B cell (primary cell): Measurements from ENCODE around the gene ZMAT2. TPM values are rescaled to one million over a fixed set of nuclear protein-coding genes. Genes with fewer than 3 reads are reported as not detected.

Experiments used
- ATAC-seq: fragments of 200-7000 bp; cut with Tn5 transposase; one replicate; pipeline ENCODE4 v1.10.0; 2021; ENCODE audit warnings: low read depth, mild to moderate bottlenecking, moderate number of reproducible peaks, moderate library complexity
- CTCF ChIA-PET: fragments of 350-600 bp; sonication (Branson Sonifier 250); formaldehyde crosslinking; loops from one replicate; lab custom pipeline; 2021; ENCODE audit warnings: antibody characterized with exemption, inconsistent platforms; lab: Charles Lee
- POLR2A ChIA-PET: fragments of 350-600 bp; sonication (Branson Sonifier 250); formaldehyde crosslinking; loops from one replicate; lab custom pipeline; 2021; ENCODE audit warnings: antibody characterized with exemption; lab: Charles Lee
- DNase-seq: peaks from one replicate; pipeline ENCODE4 v3.0.0; 2013
- H2AFZ ChIP-seq: 2 replicates; pipeline ENCODE4 v1.6.1; 2012; ENCODE audit warnings: mild to moderate bottlenecking, low read depth, low read length; ENCODE audit not compliant: insufficient read depth, poor library complexity, severe bottlenecking
- H3K27ac ChIP-seq, 2 donors: 1 replicate in 1 of 2; 2 replicates in 1 of 2; pipeline ENCODE4 v1.5.1; 2012 to 2013; ENCODE audit warnings: low read length in 2 of 2, mild to moderate bottlenecking in 2 of 2, moderate library complexity in 1 of 2
- H3K27me3 ChIP-seq, 4 experiments: fragments of 200-600 bp in 1 of 4; sonication (generic) in 1 of 4; replicated peaks in 1 of 4; 1 replicate in 2 of 4; 2 replicates in 2 of 4; pipeline versions ENCODE4 v1.6.1 to v1.7.0; 2013 to 2016; ENCODE audit warnings: low read length in 3 of 4, mild to moderate bottlenecking in 2 of 4, mixed read lengths in 1 of 4, moderate library complexity in 1 of 4; ENCODE audit not compliant: insufficient read depth in 4 of 4, control insufficient read depth in 3 of 4; ENCODE audit errors: control extremely low read depth in 1 of 4
- H3K36me3 ChIP-seq, 2 experiments: replicated peaks in 1 of 2; 1 replicate in 1 of 2; 2 replicates in 1 of 2; pipeline versions ENCODE4 v1.6.1 to v1.7.1; 2013; ENCODE audit warnings: low read length in 1 of 2; ENCODE audit not compliant: insufficient read depth in 2 of 2, control insufficient read depth in 1 of 2; ENCODE audit errors: control extremely low read depth in 1 of 2, extremely low read depth in 1 of 2
- H3K4me1 ChIP-seq, 2 donors: fragments of 200-600 bp in 1 of 2; sonication (generic) in 1 of 2; 1 replicate in 1 of 2; 2 replicates in 1 of 2; pipeline versions ENCODE4 v1.5.1 to v1.6.1; 2013 to 2017; ENCODE audit warnings: low read length in 2 of 2; ENCODE audit not compliant: control insufficient read depth in 2 of 2, insufficient read depth in 2 of 2
- H3K4me2 ChIP-seq: replicated peaks from 2 replicates; pipeline ENCODE3; 2012; ENCODE audit warnings: mild to moderate bottlenecking, low read depth, low read length; ENCODE audit not compliant: poor library complexity, severe bottlenecking
- H3K4me3 ChIP-seq, 5 experiments: fragments of 200-600 bp in 1 of 5; sonication (generic) in 1 of 5; 1 replicate in 3 of 5; 2 replicates in 2 of 5; pipeline versions ENCODE4 v1.5.1 to v1.7.0; 2011 to 2016; ENCODE audit warnings: low read length in 4 of 5, mild to moderate bottlenecking in 4 of 5, low read depth in 2 of 5, control low read depth in 1 of 5, moderate library complexity in 1 of 5; ENCODE audit not compliant: insufficient read depth in 1 of 5; ENCODE audit errors: control extremely low read depth in 1 of 5, extremely low read depth in 1 of 5
- H3K79me2 ChIP-seq: fragments of 200-600 bp; sonication (generic); one replicate; pipeline ENCODE4 v1.6.0; 2016; ENCODE audit warnings: low read length; ENCODE audit not compliant: control insufficient read depth, insufficient read depth
- H3K9ac ChIP-seq: fragments of 200-600 bp; sonication (generic); 2 replicates; pipeline ENCODE4 v1.6.1; 2017; ENCODE audit warnings: mild to moderate bottlenecking, low read length, moderate library complexity
- H3K9me3 ChIP-seq, 3 donors: one replicate each; pipeline versions ENCODE4 v1.6.1 to v1.7.1; 2013; ENCODE audit warnings: low read length in 2 of 3; ENCODE audit not compliant: control insufficient read depth in 2 of 3, insufficient read depth in 1 of 3; ENCODE audit errors: control extremely low read depth in 1 of 3
- H4K20me1 ChIP-seq: 2 replicates; pipeline ENCODE4 v1.6.0; 2012; ENCODE audit warnings: mild to moderate bottlenecking, low read length; ENCODE audit not compliant: insufficient read depth, control insufficient read depth, poor library complexity, severe bottlenecking
- H3K27ac Mint-ChIP-seq: one replicate; pipeline ENCODE4 v1.8.0; 2021; ENCODE audit warnings: mixed read lengths
- H3K27me3 Mint-ChIP-seq: one replicate; pipeline ENCODE4 v1.8.0; 2021; ENCODE audit warnings: mixed read lengths
- H3K4me1 Mint-ChIP-seq: one replicate; pipeline ENCODE4 v1.8.0; 2021; ENCODE audit warnings: mixed read lengths
- H3K4me3 Mint-ChIP-seq: one replicate; pipeline ENCODE4 v1.8.0; 2021; ENCODE audit warnings: mixed read lengths
- H3K9me3 Mint-ChIP-seq: one replicate; pipeline ENCODE4 v1.8.0; 2022; ENCODE audit warnings: mixed read lengths; ENCODE audit not compliant: insufficient read depth
- CTCF ChIP-seq: fragments of 200-600 bp; IDR thresholded peaks from one replicate; pipeline ENCODE4 v1.8.0; 2022; ENCODE audit warnings: antibody characterized with exemption, mild to moderate bottlenecking
- EZH2 ChIP-seq: IDR thresholded peaks from 2 replicates; pipeline ENCODE4 v1.6.1; 2012; ENCODE audit warnings: borderline replicate concordance, low read depth, mild to moderate bottlenecking, moderate library complexity, low read length; ENCODE audit not compliant: insufficient read depth, poor library complexity, severe bottlenecking
- WGBS: methylation state at CpG from one replicate; pipeline ENCODE4 v1.1.5; 2013; ENCODE audit warnings: missing lambda C conversion rate; ENCODE audit not compliant: insufficient coverage; 5-methylcytosine and 5-hydroxymethylcytosine counted together
- intact Hi-C: fragments of 100-400 bp; cut with micrococcal nuclease; formaldehyde crosslinking; loops from one replicate; pipeline ENCODE4 v1.10.0; 2022
- polyA plus RNA-seq: library from polyadenylated mRNA; depleted of rRNA; stranded (reverse); fragments of >200 nt; gene quantifications from 2 replicates; pipeline ENCODE4 v1.2.3, GENCODE V29; 2012
- total RNA-seq, 2 donors: library from RNA; stranded (reverse); fragments of 120-200 nt in 1 of 2; gene quantifications; 1 replicate in 1 of 2; 2 replicates in 1 of 2; pipeline versions ENCODE4 v1.2.3 to v1.2.4, GENCODE V29; 2013 to 2022

ZMAT2 gene
- total and polyA plus RNA-seq, 2 donors (not counting 1 experiment from before 2014, with no cell fraction given) = 11.2 to 55.8 TPM

- ATAC-seq (no peak), DNase-seq (no peak)
- no peaks in the 10 kb centered on the region for H3K27me3 Mint-ChIP-seq
- intact Hi-C loops = loop anchor here (1.0 to 2.0 kb wide), 7 partner anchors 17 to 263 kb away; partner anchors contain the start of genes ANKHD1, APBB3, HARS1 and HARS2
- H3K36me3 ChIP-seq = peaks cover 0 to 56% of the 10 kb centered on the region in 2 experiments
- WGBS = 31% methylated on average over 18 of the region's 18 CpGs
- H3K4me3 ChIP-seq = peak overlapping the region; percentile 56 to 99 (median 98)
- peak overlapping the region; percentile 92 for H3K9ac ChIP-seq
- H3K9me3 ChIP-seq = no peaks in the 10 kb centered on the region
- peak overlapping the region; percentile 99 for H3K4me3 Mint-ChIP-seq
- peaks cover 9% of the 10 kb centered on the region for H4K20me1 ChIP-seq
- no peaks in the 10 kb centered on the region for H3K27me3 ChIP-seq
- ChIA-PET POLR2A (interaction anchor here (0.8 to 2.2 kb wide), 3 partner anchors 9 to 17 kb away, joined by 3 to 19 read pairs (median 4); partner anchors contain the start of genes DND1, IK and NDUFA2), CTCF (interaction anchor here (0.8 to 1.2 kb wide), 3 partner anchors 16 to 542 kb away, joined by 3 to 5 read pairs (median 3); partner anchors contain the start of genes EIF4EBP3, IK and NDUFA2)
- peak overlapping the region; percentile 98 for H3K27ac Mint-ChIP-seq
- peak overlapping the region; percentile 89 for H3K4me2 ChIP-seq
- peaks cover 36% of the 10 kb centered on the region for H3K79me2 ChIP-seq
- H3K27ac ChIP-seq = peak overlapping the region; percentile 74 to 88
- peaks cover 14 to 17% of the 10 kb centered on the region in 2 donors for H3K4me1 ChIP-seq
- H3K4me1 Mint-ChIP-seq = peaks cover 30% of the 10 kb centered on the region
- peak overlapping the region; percentile 97 for H2AFZ ChIP-seq
- no peak for TF ChIP-seq EZH2
- no peak for TF ChIP-seq CTCF
- no peaks in the 10 kb centered on the region for H3K9me3 Mint-ChIP-seq
These were observed 36.3 kb upstream of the ZMAT2 start for GRCh38 chr5:140664030-140664358.

DNA sequence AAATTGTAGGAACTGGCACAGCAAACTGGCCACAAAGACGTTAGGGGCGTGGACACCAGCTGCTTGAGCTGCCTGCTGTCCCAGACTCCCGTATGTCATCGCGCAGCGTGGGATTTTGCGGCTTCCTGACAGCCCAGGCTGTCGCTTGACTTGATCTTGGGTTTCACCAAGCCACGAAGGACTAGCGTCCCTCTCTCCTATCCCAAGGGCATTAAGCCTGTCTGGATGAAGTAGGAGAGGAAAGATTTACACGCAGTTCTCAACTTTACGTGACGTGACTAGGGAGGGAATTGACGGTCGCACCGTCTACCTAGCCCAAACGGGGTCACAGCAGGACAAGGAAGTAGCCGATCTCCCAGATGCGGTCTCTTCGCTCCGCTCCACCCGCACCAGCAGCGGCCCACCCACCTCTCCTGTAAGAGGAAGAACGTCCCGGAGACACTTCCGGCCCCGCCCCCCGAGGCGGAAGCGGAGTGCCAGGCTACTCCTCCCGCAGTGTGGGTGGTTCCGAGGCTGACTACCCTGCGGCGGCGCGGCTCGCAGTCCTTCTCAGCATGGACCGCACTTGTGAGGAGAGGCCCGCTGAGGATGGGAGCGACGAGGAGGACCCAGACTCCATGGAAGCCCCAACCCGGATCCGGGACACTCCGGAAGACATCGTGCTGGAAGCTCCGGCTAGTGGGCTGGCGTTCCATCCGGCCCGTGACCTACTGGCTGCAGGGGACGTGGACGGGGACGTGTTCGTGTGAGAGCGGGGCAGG is 35.7 kb upstream of the ZMAT2 start, which contains the start of gene WDR55:
Gene WDR55, plus strand, starts transcription at position 546 of the 761 bp plus-strand sequence. Its CDS starts 9 bp downstream, at position 555.
- H3K27ac Mint-ChIP-seq = peak within 1 kb of the TSS; percentile 98
- Histone ChIP-seq H4K20me1 (peaks cover 9% of the 10 kb centered on the region), H3K4me2 (peak within 1 kb of the TSS; percentile 89), H3K4me3 (peak within 1 kb of the TSS; percentile 56 to 99 (median 98)), H3K79me2 (peaks cover 41% of the 10 kb centered on the region), H3K9ac (peak within 1 kb of the TSS; percentile 92), H2AFZ (peak within 1 kb of the TSS; percentile 97), H3K27ac (peak within 1 kb of the TSS; percentile 74 to 88), H3K4me1 (peaks cover 14 to 17% of the 10 kb centered on the region in 2 donors), H3K9me3 (no peaks in the 10 kb centered on the region), H3K27me3 (no peaks in the 10 kb centered on the region), H3K36me3 (peaks cover 0 to 56% of the 10 kb centered on the region in 2 experiments)
- intact Hi-C loops = loop anchor here (1.0 to 2.0 kb wide), 7 partner anchors 17 to 263 kb away; partner anchors contain the start of genes ANKHD1, APBB3, HARS1 and HARS2
- ChIA-PET CTCF (interaction anchor here (0.9 to 1.2 kb wide), 2 partner anchors 17 to 117 kb away, joined by 3 to 5 read pairs; partner anchors contain the start of genes EIF4EBP3, IK and NDUFA2), POLR2A (interaction anchor here (1.0 to 2.2 kb wide), 3 partner anchors 9 to 32 kb away, joined by 3 to 19 read pairs (median 4); partner anchors contain the start of genes CD14, DND1, IK and NDUFA2)
- ATAC-seq (peak; percentile 97), DNase-seq (peak; percentile 94)
- H3K27me3 Mint-ChIP-seq = no peaks in the 10 kb centered on the region
- TF ChIP-seq EZH2 (no peak), CTCF (no peak)
- no peaks in the 10 kb centered on the region for H3K9me3 Mint-ChIP-seq
- WGBS = under 1% methylated on average over 46 of the region's 54 CpGs
- H3K4me1 Mint-ChIP-seq = peaks cover 30% of the 10 kb centered on the region
- H3K4me3 Mint-ChIP-seq = peak within 1 kb of the TSS; percentile 99
